ENCODE results near the gene TNFAIP3. TPM values are rescaled to one million over a fixed set of nuclear protein-coding genes. Genes with fewer than 3 reads are reported as not detected.
"Not testable (repeated sequence)": the region's sequence is repeated elsewhere in the genome, so short reads cannot be mapped to it uniquely, and the experiment has no call there.

Gene TNFAIP3
- total and polyA plus RNA-seq, 2 donors = 17.0 to 25.3 TPM

GRCh38 chr6:137880746-137881521 is 13.9 kb downstream of the TNFAIP3 start:
- H3K4me3 ChIP-seq (ENCODE audit: low read depth, low read length) = no peak overlapping the region
- no peak overlapping the region for H3K27ac ChIP-seq (ENCODE audit: low read depth)
- H3K36me3 ChIP-seq (ENCODE audit: insufficient read depth) = peaks cover 5% of the 10 kb centered on the region
- WGBS = 89% methylated on average over 21 of the region's 21 CpGs
- no peak for DNase-seq (ENCODE audit: extremely low spot score)
- no peaks in the 10 kb centered on the region for H3K4me1 ChIP-seq (ENCODE audit: insufficient read depth)

DNA sequence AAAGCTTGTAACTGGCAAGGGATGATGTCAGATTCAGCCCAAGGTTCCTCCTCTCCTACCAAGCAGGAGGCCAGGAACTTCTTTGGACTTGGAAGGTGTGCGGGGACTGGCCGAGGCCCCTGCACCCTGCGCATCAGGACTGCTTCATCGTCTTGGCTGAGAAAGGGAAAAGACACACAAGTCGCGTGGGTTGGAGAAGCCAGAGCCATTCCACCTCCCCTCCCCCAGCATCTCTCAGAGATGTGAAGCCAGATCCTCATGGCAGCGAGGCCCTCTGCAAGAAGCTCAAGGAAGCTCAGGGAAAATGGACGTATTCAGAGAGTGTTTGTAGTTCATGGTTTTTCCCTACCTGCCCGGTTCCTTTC is 14.4 kb downstream of the TNFAIP3 start:
- Histone ChIP-seq H3K4me3 (ENCODE audit: low read depth, low read length) (no peak overlapping the region), H3K27ac (ENCODE audit: low read depth) (no peak overlapping the region), H3K36me3 (ENCODE audit: insufficient read depth) (peaks cover 5% of the 10 kb centered on the region), H3K4me1 (ENCODE audit: insufficient read depth) (no peaks in the 10 kb centered on the region)
- DNase-seq (ENCODE audit: extremely low spot score) = no peak
- 85% methylated on average over 9 of the region's 9 CpGs for WGBS

- DNase-seq (ENCODE audit: extremely low spot score) = no peak
- H3K27ac ChIP-seq (ENCODE audit: low read depth) = no peak overlapping the region
- H3K36me3 ChIP-seq (ENCODE audit: insufficient read depth) = peaks cover 5% of the 10 kb centered on the region
- 90% methylated on average over 2 of the region's 2 CpGs for WGBS
- H3K4me1 ChIP-seq (ENCODE audit: insufficient read depth) = no peaks in the 10 kb centered on the region
- no peak overlapping the region for H3K4me3 ChIP-seq (ENCODE audit: low read depth, low read length)
These were observed 15.3 kb downstream of the TNFAIP3 start for GRCh38 chr6:137882225-137882961.

- WGBS = 71% methylated on average over 7 of the region's 7 CpGs
- peak overlapping the region; percentile 69 for H3K27ac ChIP-seq (ENCODE audit: low read depth)
- no peak for DNase-seq (ENCODE audit: extremely low spot score)
These were observed 16.5 kb downstream of the TNFAIP3 start for GRCh38 chr6:137883400-137884148.

GRCh38 chr6:137884149-137884909 is 17.3 kb downstream of the TNFAIP3 start:
- H3K36me3 ChIP-seq (ENCODE audit: insufficient read depth) = peaks cover 5% of the 10 kb centered on the region
- H3K4me3 ChIP-seq (ENCODE audit: low read depth, low read length) = no peak overlapping the region
- H3K27ac ChIP-seq (ENCODE audit: low read depth) = no peak overlapping the region
- no peak for DNase-seq (ENCODE audit: extremely low spot score)
- no peaks in the 10 kb centered on the region for H3K4me1 ChIP-seq (ENCODE audit: insufficient read depth)
- 94% methylated on average over 5 of the region's 5 CpGs for WGBS

More at GRCh38 chr6:137883400-137884148, 16.5 kb downstream of the TNFAIP3 start:
- no peak overlapping the region for H3K4me3 ChIP-seq (ENCODE audit: low read depth, low read length)
- H3K4me1 ChIP-seq (ENCODE audit: insufficient read depth) = no peaks in the 10 kb centered on the region
- H3K36me3 ChIP-seq (ENCODE audit: insufficient read depth) = peaks cover 5% of the 10 kb centered on the region

GRCh38 chr6:137884910-137885229 is 17.8 kb downstream of the TNFAIP3 start:
- H3K36me3 ChIP-seq (ENCODE audit: insufficient read depth); H3K4me1 ChIP-seq (ENCODE audit: insufficient read depth); H3K27ac ChIP-seq (ENCODE audit: low read depth); DNase-seq (ENCODE audit: extremely low spot score); H3K4me3 ChIP-seq (ENCODE audit: low read depth, low read length): not testable (repeated sequence)

GRCh38 chr6:137886226-137886625 is 19.2 kb downstream of the TNFAIP3 start:
- H3K4me3 ChIP-seq (ENCODE audit: low read depth, low read length); H3K36me3 ChIP-seq (ENCODE audit: insufficient read depth); H3K27ac ChIP-seq (ENCODE audit: low read depth); H3K4me1 ChIP-seq (ENCODE audit: insufficient read depth); DNase-seq (ENCODE audit: extremely low spot score): not testable (repeated sequence)
- WGBS = 95% methylated on average over 3 of the region's 3 CpGs

DNA sequence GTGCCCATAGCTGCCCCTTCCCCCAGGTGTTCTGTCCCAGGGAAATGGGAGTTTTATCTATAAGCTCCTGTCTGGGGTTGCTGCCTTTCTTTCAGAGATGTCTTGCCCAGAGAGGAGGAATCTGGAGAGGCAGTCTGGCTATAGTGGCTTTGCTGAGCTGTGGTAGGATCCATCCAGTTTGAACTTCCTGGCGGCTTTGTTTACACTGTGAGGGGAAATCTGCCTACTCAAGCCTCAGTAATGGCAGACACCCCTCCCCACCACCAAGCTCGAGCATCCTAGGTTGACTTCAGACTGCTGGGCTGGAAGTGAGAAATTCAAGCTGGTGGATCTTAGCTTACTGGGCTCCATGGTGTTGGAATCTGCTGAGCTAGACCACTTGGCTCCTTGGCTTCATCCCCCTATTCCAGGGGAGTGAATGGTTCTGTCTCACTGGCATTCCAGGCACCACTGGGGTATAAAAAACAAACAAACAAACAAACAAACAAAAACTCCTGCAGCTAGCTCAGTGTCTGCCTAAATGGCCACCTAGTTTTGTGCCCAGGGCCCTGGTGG is 24.0 kb downstream of the TNFAIP3 start:
- DNase-seq (ENCODE audit: extremely low spot score) = no peak
- no peaks in the 10 kb centered on the region for H3K36me3 ChIP-seq (ENCODE audit: insufficient read depth)
- H3K4me3 ChIP-seq (ENCODE audit: low read depth, low read length) = no peak overlapping the region
- WGBS = 65% methylated on average over 2 of the region's 2 CpGs
- H3K27ac ChIP-seq (ENCODE audit: low read depth) = no peak overlapping the region
- H3K4me1 ChIP-seq (ENCODE audit: insufficient read depth) = no peaks in the 10 kb centered on the region

DNA sequence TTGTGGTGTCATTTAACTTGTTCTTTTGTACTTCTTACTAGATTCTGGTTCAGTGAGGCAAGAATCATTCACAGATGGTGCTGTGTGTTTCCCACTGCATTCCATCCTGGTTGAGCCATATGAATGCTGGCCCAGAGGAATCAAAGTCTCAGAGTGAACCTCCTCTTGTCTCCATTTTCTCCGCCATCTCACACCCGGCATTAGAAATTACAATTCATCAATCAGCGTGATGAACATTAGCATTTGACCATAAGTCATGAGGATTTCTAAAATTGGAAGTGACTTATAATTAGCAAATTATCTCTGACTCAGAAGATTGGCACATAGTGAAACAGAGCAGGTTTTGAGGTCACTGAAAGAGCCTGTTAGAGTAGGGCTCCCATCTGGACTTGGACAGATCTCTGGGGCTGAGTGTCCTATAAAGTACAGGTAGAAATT is 25.2 kb downstream of the TNFAIP3 start:
- no peak overlapping the region for H3K4me3 ChIP-seq (ENCODE audit: low read depth, low read length)
- 95% methylated on average over 3 of the region's 3 CpGs for WGBS

GRCh38 chr6:137893181-137893580 is 26.1 kb downstream of the TNFAIP3 start:
- no peaks in the 10 kb centered on the region for H3K36me3 ChIP-seq (ENCODE audit: insufficient read depth)
- no peak overlapping the region for H3K4me3 ChIP-seq (ENCODE audit: low read depth, low read length)
- no peaks in the 10 kb centered on the region for H3K4me1 ChIP-seq (ENCODE audit: insufficient read depth)
- no peak overlapping the region for H3K27ac ChIP-seq (ENCODE audit: low read depth)
- no peak for DNase-seq (ENCODE audit: extremely low spot score)
- 76% methylated on average over 3 of the region's 3 CpGs for WGBS

More for the DNA sequence above, 25.2 kb downstream of the TNFAIP3 start:
- DNase-seq (ENCODE audit: extremely low spot score) = no peak
- Histone ChIP-seq H3K4me1 (ENCODE audit: insufficient read depth) (no peaks in the 10 kb centered on the region), H3K27ac (ENCODE audit: low read depth) (no peak overlapping the region), H3K36me3 (ENCODE audit: insufficient read depth) (no peaks in the 10 kb centered on the region)

GRCh38 chr6:137893726-137894125 is 26.7 kb downstream of the TNFAIP3 start:
- no peak for DNase-seq (ENCODE audit: extremely low spot score)
- WGBS = 88% methylated on average over 2 of the region's 2 CpGs
- H3K4me3 ChIP-seq (ENCODE audit: low read depth, low read length) = no peak overlapping the region
- H3K4me1 ChIP-seq (ENCODE audit: insufficient read depth) = no peaks in the 10 kb centered on the region
- H3K27ac ChIP-seq (ENCODE audit: low read depth) = no peak overlapping the region
- no peaks in the 10 kb centered on the region for H3K36me3 ChIP-seq (ENCODE audit: insufficient read depth)

DNA sequence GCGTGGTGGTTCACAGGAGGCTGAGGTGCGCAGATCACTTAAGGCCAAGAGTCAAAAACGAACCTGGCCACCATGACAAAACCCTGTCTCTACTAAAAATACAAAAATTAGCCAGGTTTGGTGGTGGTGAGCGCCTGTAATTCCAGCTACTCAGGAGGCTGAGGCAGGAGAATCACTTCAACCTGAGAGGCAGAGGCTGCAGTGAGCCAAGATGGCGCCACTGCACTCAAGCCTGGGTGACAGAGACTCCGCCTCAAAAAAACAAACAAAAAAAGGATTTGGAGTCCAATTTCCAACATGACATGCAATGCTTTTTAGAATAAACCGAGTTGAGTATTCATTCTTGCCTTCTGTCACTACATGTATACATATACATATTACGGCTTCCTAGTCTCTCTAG is 27.3 kb downstream of the TNFAIP3 start:
- not testable (repeated sequence) for H3K36me3 ChIP-seq (ENCODE audit: insufficient read depth); H3K4me1 ChIP-seq (ENCODE audit: insufficient read depth); DNase-seq (ENCODE audit: extremely low spot score); H3K4me3 ChIP-seq (ENCODE audit: low read depth, low read length); H3K27ac ChIP-seq (ENCODE audit: low read depth)
- WGBS = 71% methylated on average over 8 of the region's 8 CpGs

GRCh38 chr6:137894779-137895385 is 27.8 kb downstream of the TNFAIP3 start:
- Histone ChIP-seq H3K4me3 (ENCODE audit: low read depth, low read length) (no peak overlapping the region), H3K27ac (ENCODE audit: low read depth) (no peak overlapping the region), H3K4me1 (ENCODE audit: insufficient read depth) (no peaks in the 10 kb centered on the region), H3K36me3 (ENCODE audit: insufficient read depth) (no peaks in the 10 kb centered on the region)
- WGBS = 70% methylated on average over 4 of the region's 4 CpGs
- no peak for DNase-seq (ENCODE audit: extremely low spot score)
